Left ventricle myocardium inferior (tissue), 1 donor: ENCODE measurements around the gene FXYD1. TPM values are rescaled to one million over a fixed set of nuclear protein-coding genes. Genes with fewer than 3 reads are reported as not detected.
"Not testable (repeated sequence)": the region's sequence is repeated elsewhere in the genome, so short reads cannot be mapped to it uniquely, and the experiment has no call there.

Source experiments
- DNase-seq: peaks from one replicate; pipeline ENCODE4 v3.0.0-alpha.2; 2020
- H3K27ac ChIP-seq: fragments of 200-600 bp; replicated peaks from 2 replicates; pipeline ENCODE4 v1.8.0; 2021
- H3K27me3 ChIP-seq: fragments of 200-600 bp; 2 replicates; pipeline ENCODE4 v1.8.0; 2021; ENCODE audit warnings: low read depth
- H3K36me3 ChIP-seq: fragments of 200-600 bp; 2 replicates; pipeline ENCODE4 v1.8.0; 2021
- H3K4me1 ChIP-seq: fragments of 200-600 bp; 2 replicates; pipeline ENCODE4 v1.8.0; 2021
- H3K4me3 ChIP-seq: fragments of 200-600 bp; 2 replicates; pipeline ENCODE4 v1.8.0; 2021; ENCODE audit warnings: mild to moderate bottlenecking, moderate library complexity
- H3K9me3 ChIP-seq: fragments of 200-600 bp; replicated peaks from 2 replicates; pipeline ENCODE4 v1.8.0; 2021
- intact Hi-C: fragments of 100-400 bp; cut with micrococcal nuclease; formaldehyde crosslinking; loops from one replicate; pipeline ENCODE4 v1.11.0; 2022
- total RNA-seq: library from RNA; stranded (reverse); fragmentation: NEBNext Ultra II Directional; extraction: Animal tissue kit (Norgen Biotek cat#: 25700); gene quantifications from one replicate; pipeline ENCODE4 v1.2.1, GENCODE V29; 2021
- TF ChIP-seq, protein P1 (sequence below): fragments of 200-600 bp; IDR thresholded peaks from 2 replicates; pipeline ENCODE4 v1.8.0; 2021; ENCODE audit warnings: antibody characterized with exemption, mild to moderate bottlenecking, borderline replicate concordance
- donor health status: DM: no; HTN: yes; CAD: no; lungs with severe emphysema.

Gene FXYD1
- total RNA-seq, 1 donor from 2014 or later = 509 TPM

DNA sequence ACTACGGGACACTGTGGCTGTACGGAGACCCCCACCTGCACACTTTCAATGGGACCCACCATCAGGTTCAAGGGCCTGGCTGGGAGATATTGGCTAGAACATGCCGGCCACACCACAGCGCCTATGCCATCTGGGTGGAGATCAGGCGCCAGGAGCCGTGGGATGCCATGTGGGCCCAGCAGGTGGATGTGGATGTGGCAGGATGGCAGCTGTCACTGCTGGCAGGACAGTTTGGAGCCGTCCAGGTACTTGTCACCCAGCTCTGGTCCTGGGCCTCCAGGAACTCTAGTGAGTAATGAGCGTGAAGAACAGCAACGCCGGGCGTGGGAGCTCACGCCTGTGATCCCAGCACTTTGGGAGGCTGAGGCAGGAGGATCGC is 38.7 kb upstream of the FXYD1 start:
- no peaks in the 10 kb centered on the region for H3K36me3 ChIP-seq
- no peak overlapping the region for H3K4me3 ChIP-seq
- H3K27ac ChIP-seq = no peak overlapping the region
- H3K27me3 ChIP-seq = no peaks in the 10 kb centered on the region
- peaks cover 4% of the 10 kb centered on the region for H3K4me1 ChIP-seq
- TF ChIP-seq, protein P1, sequence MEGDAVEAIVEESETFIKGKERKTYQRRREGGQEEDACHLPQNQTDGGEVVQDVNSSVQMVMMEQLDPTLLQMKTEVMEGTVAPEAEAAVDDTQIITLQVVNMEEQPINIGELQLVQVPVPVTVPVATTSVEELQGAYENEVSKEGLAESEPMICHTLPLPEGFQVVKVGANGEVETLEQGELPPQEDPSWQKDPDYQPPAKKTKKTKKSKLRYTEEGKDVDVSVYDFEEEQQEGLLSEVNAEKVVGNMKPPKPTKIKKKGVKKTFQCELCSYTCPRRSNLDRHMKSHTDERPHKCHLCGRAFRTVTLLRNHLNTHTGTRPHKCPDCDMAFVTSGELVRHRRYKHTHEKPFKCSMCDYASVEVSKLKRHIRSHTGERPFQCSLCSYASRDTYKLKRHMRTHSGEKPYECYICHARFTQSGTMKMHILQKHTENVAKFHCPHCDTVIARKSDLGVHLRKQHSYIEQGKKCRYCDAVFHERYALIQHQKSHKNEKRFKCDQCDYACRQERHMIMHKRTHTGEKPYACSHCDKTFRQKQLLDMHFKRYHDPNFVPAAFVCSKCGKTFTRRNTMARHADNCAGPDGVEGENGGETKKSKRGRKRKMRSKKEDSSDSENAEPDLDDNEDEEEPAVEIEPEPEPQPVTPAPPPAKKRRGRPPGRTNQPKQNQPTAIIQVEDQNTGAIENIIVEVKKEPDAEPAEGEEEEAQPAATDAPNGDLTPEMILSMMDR = no peak
- intact Hi-C loops = no loop called here
- no peak for DNase-seq
- H3K9me3 ChIP-seq = no peaks in the 10 kb centered on the region

DNA sequence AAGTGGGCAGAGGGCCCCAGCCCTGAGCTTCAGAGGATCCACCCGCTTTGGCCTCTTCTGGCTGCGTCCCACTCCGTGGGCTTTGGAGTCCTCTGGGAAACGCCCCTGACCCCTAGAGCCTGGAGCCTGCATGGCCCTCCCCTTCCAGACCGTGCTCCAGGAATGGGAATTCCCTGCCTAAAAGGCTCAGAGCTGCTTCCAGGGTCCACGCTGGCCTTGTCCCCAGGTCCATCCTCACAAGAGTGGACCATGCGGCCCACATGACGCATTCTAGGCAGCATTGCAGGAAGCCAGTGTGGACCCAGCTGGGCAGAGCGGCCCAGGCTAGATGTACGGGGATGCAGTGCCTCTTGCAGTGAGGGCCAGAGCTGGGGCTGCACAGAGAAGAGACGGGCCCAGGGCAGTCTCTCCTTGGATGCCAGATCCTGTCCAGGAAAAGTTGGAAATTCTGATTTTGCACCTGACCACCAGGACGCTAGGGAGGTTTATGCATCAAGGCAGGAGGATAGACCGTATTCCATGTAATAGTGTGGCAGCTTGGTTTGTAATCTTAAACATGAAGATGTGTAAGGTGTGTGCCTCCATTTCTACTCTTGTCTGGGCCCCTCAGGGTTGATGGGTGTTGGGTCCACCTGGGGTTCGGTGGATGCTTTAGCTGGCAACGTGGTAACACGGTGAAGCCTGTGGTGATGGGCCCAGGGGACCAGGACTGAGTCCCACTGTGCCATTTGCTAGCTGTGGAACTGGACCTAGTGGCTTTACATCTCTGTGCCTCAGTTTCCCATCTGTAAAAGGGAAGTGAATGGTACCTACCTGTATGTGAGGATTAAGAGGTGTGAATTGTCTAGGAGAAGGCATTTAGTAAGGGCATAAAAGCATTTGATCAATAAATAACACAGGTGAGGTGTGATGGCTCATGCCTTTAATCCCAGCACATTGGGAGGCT is 37.8 kb upstream of the FXYD1 start:
- Histone ChIP-seq H3K9me3 (no peaks in the 10 kb centered on the region), H3K4me1 (peaks cover 4% of the 10 kb centered on the region), H3K36me3 (no peaks in the 10 kb centered on the region), H3K4me3 (no peak overlapping the region), H3K27ac (no peak overlapping the region), H3K27me3 (no peaks in the 10 kb centered on the region)
- DNase-seq = no peak
- TF ChIP-seq, protein P1 = no peak
- intact Hi-C loops = no loop called here

DNA sequence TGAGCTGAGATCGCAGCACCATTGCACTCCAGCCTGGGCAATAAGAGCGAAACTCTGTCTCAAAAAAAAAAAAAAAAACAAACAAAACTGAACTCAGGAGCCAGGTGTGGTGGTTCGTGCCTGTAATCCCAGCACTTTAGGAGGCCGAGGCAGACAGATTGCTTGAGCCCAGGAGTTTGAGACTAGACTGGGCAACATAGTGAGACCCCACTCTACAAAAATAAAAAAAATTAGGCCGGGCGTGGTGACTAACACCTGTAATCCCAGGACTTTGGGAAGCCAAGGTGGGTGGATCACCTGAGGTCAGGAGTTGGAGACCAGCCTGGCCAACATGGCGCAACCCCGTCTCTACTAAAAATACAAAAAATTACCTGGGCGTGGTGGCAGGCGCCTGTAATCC is 36.7 kb upstream of the FXYD1 start:
- H3K4me3 ChIP-seq, H3K27ac ChIP-seq, H3K9me3 ChIP-seq, H3K27me3 ChIP-seq, DNase-seq, H3K36me3 ChIP-seq, H3K4me1 ChIP-seq, intact Hi-C loops: not testable (repeated sequence)

DNA sequence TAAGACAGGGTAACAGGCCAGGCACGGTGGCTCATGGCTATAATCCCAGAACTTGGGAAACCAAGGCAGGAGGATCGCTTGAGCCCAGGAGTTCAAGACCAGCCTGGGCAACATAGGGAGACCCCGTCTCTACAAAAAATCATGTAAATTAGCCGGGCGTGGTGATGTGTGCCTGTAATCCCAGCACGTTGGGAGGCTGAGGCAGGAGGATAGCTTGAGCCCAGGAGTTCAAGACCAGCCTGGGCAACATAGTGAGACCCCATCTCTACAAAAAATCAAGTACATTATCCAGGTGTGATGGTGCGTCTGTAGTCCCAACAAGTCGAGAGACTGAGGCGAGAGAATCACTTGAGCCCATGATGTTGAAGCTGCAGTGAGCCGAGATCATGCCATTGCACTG is 35.0 kb upstream of the FXYD1 start:
- H3K27ac ChIP-seq, H3K4me1 ChIP-seq, intact Hi-C loops, DNase-seq, H3K4me3 ChIP-seq, H3K9me3 ChIP-seq, H3K27me3 ChIP-seq, H3K36me3 ChIP-seq: not testable (repeated sequence)

DNA sequence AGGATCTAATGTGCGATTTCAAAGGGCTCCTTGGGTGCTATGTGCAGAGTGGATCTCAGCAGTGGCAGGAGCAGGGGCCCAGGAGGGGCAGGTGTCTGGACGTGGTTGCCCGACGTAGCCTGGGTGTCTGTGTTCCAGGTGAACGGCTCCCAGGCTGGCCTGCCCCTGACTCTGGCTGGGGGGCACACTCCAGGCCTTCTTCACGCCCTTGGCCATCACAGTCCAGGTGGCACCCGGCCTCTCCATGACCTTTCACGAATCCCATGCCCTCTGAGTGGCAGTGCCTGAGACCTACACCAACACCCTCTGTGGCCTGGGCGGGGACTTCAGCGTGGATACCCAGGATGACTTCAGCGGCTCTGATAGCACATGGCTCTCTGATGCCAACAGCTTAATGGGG is 34.3 kb upstream of the FXYD1 start:
- TF ChIP-seq, protein P1 = no peak
- Histone ChIP-seq H3K27me3 (no peaks in the 10 kb centered on the region), H3K36me3 (no peaks in the 10 kb centered on the region), H3K9me3 (no peaks in the 10 kb centered on the region), H3K27ac (no peak overlapping the region), H3K4me1 (no peaks in the 10 kb centered on the region), H3K4me3 (no peak overlapping the region)
- intact Hi-C loops = no loop called here
- DNase-seq = no peak

DNA sequence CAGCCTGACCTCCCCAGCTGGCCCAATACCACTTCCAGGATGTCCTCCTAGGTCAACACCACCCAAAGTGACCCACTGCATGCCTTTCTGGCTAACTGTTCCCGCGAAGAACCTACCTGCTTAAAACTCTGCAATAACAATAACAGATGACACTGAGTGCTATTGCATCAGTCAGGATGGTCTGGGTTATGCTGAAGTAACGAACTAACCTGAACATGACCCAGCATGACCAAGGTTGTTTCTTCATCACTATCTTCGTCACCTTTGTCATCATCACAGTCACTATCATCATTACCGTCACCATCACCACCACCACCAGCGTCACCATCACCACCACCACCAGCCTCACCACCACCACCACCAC is 33.6 kb upstream of the FXYD1 start:
- no peak for DNase-seq
- Histone ChIP-seq H3K27ac (no peak overlapping the region), H3K4me1 (no peaks in the 10 kb centered on the region), H3K9me3 (no peaks in the 10 kb centered on the region), H3K36me3 (no peaks in the 10 kb centered on the region), H3K4me3 (no peak overlapping the region), H3K27me3 (no peaks in the 10 kb centered on the region)
- TF ChIP-seq, protein P1 = no peak
- intact Hi-C loops = no loop called here
